Activated T-cell treated with anti-CD3 and anti-CD28 coated beads, Interleukin-2, amount 50 U/mL, for 72 hours (primary cell): Measurements from ENCODE around the gene ARHGEF10L. TPM values are rescaled to one million over a fixed set of nuclear protein-coding genes. Genes with fewer than 3 reads are reported as not detected.

Experiments used
- ATAC-seq, 2 donors: fragments of 150-1000 bp; cut with Tn5 transposase; replicated peaks in 1 of 2; 2 replicates each; pipeline ENCODE4 v1.10.0; 2021; ENCODE audit warnings: moderate library complexity in 2 of 2, mild to moderate bottlenecking in 1 of 2
- DNase-seq, 2 donors: peaks; one replicate each; pipeline ENCODE4 v3.0.0; 2021 to 2022; ENCODE audit warnings: mixed read lengths in 1 of 2
- H3K27ac Mint-ChIP-seq: one replicate; pipeline ENCODE4 v1.8.0; 2022; ENCODE audit warnings: mild to moderate bottlenecking, moderate library complexity, mixed read lengths
- H3K27me3 Mint-ChIP-seq: one replicate; pipeline ENCODE4 v1.8.0; 2022; ENCODE audit warnings: low read depth, mixed read lengths
- H3K36me3 Mint-ChIP-seq, 2 donors: one replicate each; pipeline ENCODE4 v1.8.0; 2022; ENCODE audit warnings: mixed read lengths in 2 of 2, mild to moderate bottlenecking in 1 of 2; ENCODE audit not compliant: insufficient read depth in 2 of 2
- H3K4me1 Mint-ChIP-seq: one replicate; pipeline ENCODE4 v1.8.0; 2022; ENCODE audit warnings: low read depth, mixed read lengths
- H3K4me3 Mint-ChIP-seq, 2 donors: one replicate each; pipeline ENCODE4 v1.8.0; 2022; ENCODE audit warnings: mild to moderate bottlenecking in 2 of 2, mixed read lengths in 2 of 2, moderate library complexity in 2 of 2
- H3K9me3 Mint-ChIP-seq, 2 donors: one replicate each; pipeline ENCODE4 v1.8.0; 2022; ENCODE audit warnings: mixed read lengths in 2 of 2
- total RNA-seq, 2 donors: library from RNA; stranded (reverse); gene quantifications; one replicate each; pipeline ENCODE4 v1.2.3, GENCODE V29; 2022

The ARHGEF10L gene
- total RNA-seq, 2 donors from 2014 or later, result not detected

- H3K4me1 Mint-ChIP-seq, result no peaks in the 10 kb centered on the region
- no peak overlapping the region for H3K27ac Mint-ChIP-seq
- H3K36me3 Mint-ChIP-seq, result no peaks in the 10 kb centered on the region
- no peaks in the 10 kb centered on the region for H3K9me3 Mint-ChIP-seq
- ATAC-seq, result no peak
- H3K4me3 Mint-ChIP-seq, result no peak overlapping the region
- DNase-seq, result no peak
- H3K27me3 Mint-ChIP-seq, result no peaks in the 10 kb centered on the region
Observed at GRCh38 chr1:17630048-17630830, 90.7 kb downstream of the ARHGEF10L start.

DNA sequence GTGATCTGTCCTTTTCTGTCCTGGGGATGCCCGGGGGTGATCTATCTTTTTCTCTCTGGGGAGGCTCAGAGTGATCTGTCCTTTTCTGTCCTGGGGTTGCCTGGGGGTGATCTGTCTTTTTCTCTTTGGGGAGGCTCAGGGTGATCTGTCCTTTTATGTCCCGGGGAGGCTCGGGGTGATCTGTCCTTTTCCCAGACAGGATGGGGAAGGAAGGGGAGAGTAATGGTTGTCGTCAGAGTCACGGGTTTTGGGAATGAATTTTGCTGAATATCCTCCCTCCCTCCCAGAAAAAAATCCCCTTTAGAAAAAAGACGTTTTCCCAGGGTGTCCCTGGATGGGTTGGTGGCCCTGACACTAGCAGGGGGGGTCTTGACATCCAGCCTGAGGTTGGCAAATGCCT is 91.5 kb downstream of the ARHGEF10L start:
- no peak overlapping the region for H3K27ac Mint-ChIP-seq
- no peaks in the 10 kb centered on the region for H3K4me1 Mint-ChIP-seq
- no peak overlapping the region for H3K4me3 Mint-ChIP-seq
- no peaks in the 10 kb centered on the region for H3K36me3 Mint-ChIP-seq
- H3K27me3 Mint-ChIP-seq, result no peaks in the 10 kb centered on the region
- no peak for ATAC-seq
- H3K9me3 Mint-ChIP-seq, result no peaks in the 10 kb centered on the region
- no peak for DNase-seq

- no peaks in the 10 kb centered on the region for H3K4me1 Mint-ChIP-seq
- H3K27ac Mint-ChIP-seq, result no peak overlapping the region
- H3K27me3 Mint-ChIP-seq, result no peaks in the 10 kb centered on the region
- no peak for ATAC-seq
- DNase-seq, result no peak
- H3K4me3 Mint-ChIP-seq, result no peak overlapping the region
- no peaks in the 10 kb centered on the region for H3K9me3 Mint-ChIP-seq
- no peaks in the 10 kb centered on the region for H3K36me3 Mint-ChIP-seq
Observed at GRCh38 chr1:17631410-17631809, 91.9 kb downstream of the ARHGEF10L start.

- no peak for DNase-seq
- Mint-ChIP-seq H3K27ac (no peak overlapping the region), H3K36me3 (no peaks in the 10 kb centered on the region), H3K4me1 (no peaks in the 10 kb centered on the region), H3K9me3 (no peaks in the 10 kb centered on the region), H3K4me3 (no peak overlapping the region), H3K27me3 (no peaks in the 10 kb centered on the region)
- ATAC-seq, result no peak
Observed at GRCh38 chr1:17632106-17632505, 92.6 kb downstream of the ARHGEF10L start.

GRCh38 chr1:17632541-17633184 is 93.2 kb downstream of the ARHGEF10L start:
- Mint-ChIP-seq H3K27me3 (no peaks in the 10 kb centered on the region), H3K27ac (no peak overlapping the region), H3K36me3 (no peaks in the 10 kb centered on the region), H3K4me3 (no peak overlapping the region), H3K4me1 (no peaks in the 10 kb centered on the region), H3K9me3 (no peaks in the 10 kb centered on the region)
- DNase-seq, result no peak
- ATAC-seq, result no peak

DNA sequence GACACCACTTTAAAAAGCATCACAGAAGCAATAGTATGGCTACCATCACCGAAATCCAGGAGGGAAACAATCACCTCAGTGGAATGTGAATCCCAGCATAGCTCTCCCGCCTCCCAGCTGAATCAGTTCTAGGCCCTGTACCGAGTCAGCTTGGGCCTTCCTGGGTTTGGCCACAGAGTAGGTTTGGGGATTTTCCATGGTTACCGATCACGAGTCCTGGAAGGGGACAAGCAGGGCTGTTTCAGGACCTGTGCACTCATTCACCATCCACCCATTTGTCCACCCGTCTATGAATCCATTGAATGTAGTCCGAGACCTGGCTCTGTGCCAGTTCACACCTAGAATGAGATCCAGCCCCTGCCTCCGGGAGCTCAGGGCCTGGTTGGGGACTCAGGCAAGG is 94.2 kb downstream of the ARHGEF10L start:
- DNase-seq, result no peak
- H3K36me3 Mint-ChIP-seq, result no peaks in the 10 kb centered on the region

DNA sequence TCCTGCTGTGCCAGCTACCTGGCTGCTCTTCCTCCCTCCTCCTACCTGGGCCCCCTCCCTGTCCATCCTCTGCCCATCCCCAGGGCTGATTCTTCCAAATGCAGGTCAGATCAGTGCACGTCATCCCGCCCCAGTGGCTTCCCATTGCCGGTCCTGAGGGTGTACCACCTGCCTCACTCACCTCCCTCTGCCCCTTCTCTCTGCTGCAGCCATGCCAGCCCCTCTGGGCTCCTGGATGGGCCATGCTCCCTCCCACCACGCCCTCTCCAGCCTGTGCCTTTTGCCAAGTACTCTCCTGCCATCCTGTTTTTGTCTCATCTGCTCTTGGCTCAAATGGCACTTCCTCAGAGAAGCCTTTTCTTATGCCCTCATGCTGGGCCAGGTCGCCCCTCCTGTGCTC is 95.8 kb downstream of the ARHGEF10L start:
- no peak for DNase-seq
- Mint-ChIP-seq H3K4me3 (no peak overlapping the region), H3K36me3 (no peaks in the 10 kb centered on the region), H3K27ac (no peak overlapping the region), H3K27me3 (no peaks in the 10 kb centered on the region), H3K4me1 (no peaks in the 10 kb centered on the region), H3K9me3 (no peaks in the 10 kb centered on the region)
- no peak for ATAC-seq

More for the DNA sequence above, 94.2 kb downstream of the ARHGEF10L start:
- Mint-ChIP-seq H3K27me3 (no peaks in the 10 kb centered on the region), H3K4me3 (no peak overlapping the region), H3K27ac (no peak overlapping the region), H3K4me1 (no peaks in the 10 kb centered on the region), H3K9me3 (no peaks in the 10 kb centered on the region)
- no peak for ATAC-seq

GRCh38 chr1:17635811-17636210 is 96.3 kb downstream of the ARHGEF10L start:
- Mint-ChIP-seq H3K4me3 (no peak overlapping the region), H3K27ac (no peak overlapping the region), H3K36me3 (no peaks in the 10 kb centered on the region), H3K4me1 (no peaks in the 10 kb centered on the region), H3K27me3 (no peaks in the 10 kb centered on the region), H3K9me3 (no peaks in the 10 kb centered on the region)
- ATAC-seq, result no peak
- no peak for DNase-seq

- Mint-ChIP-seq H3K36me3 (no peaks in the 10 kb centered on the region), H3K27ac (no peak overlapping the region), H3K4me3 (no peak overlapping the region), H3K9me3 (no peaks in the 10 kb centered on the region), H3K4me1 (no peaks in the 10 kb centered on the region), H3K27me3 (no peaks in the 10 kb centered on the region)
- no peak for DNase-seq
- no peak for ATAC-seq
Observed at GRCh38 chr1:17636612-17637011, 97.1 kb downstream of the ARHGEF10L start.

DNA sequence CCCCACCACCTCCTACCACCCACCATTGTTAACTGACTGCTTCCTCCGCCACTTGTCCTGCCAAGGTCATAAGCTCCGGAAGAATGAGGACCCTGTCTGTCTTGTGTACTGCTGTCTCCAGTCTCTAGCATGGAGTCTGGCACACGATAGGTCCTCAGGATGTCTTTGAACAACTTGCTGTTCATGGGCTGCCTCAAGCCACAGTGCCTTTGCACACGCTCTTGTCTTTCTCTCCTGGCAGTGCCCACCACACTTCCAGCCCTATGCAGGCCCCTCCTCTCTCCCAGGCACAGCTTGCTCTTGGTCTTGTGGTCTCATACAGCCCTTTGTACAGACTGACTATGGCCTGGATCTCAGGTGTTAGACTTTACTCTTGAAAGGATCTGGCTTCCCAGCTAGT is 97.6 kb downstream of the ARHGEF10L start:
- no peak overlapping the region for H3K27ac Mint-ChIP-seq
- H3K36me3 Mint-ChIP-seq, result no peaks in the 10 kb centered on the region
- H3K9me3 Mint-ChIP-seq, result no peaks in the 10 kb centered on the region
- H3K27me3 Mint-ChIP-seq, result no peaks in the 10 kb centered on the region
- H3K4me1 Mint-ChIP-seq, result no peaks in the 10 kb centered on the region
- ATAC-seq (no peak), DNase-seq (no peak)
- H3K4me3 Mint-ChIP-seq, result no peak overlapping the region

DNA sequence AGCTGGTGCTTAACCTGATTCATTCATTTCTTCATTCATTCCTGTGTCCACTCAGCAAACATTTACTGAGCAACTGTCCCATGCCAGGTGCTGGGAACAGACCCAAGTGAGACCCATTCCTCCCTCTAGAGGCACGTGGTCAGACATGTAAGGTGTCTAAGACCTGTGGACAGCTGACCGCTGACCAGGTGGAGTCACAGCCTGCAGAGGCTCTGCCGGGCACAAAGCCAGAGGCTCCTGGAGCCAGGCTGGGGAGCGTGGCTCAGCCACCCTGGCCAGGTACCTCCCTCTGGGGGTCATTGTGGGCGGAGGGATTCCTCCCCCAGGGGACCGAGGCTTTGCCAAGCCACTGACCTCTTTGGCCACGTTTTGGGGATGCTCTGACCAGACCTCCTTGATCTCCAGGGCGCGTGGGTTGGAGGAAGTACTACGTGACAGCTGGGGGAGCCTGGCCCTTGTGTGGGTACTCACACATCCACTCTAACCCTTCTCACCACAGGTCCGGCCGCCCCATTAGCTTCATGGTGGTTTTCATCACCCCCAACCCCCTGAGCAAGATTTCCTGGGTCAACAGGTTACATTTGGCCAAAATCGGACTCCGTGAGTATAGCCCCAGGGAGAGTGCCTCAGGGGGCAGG is 100.3 kb downstream of the ARHGEF10L start:
- Mint-ChIP-seq H3K27ac (no peak overlapping the region), H3K4me1 (no peaks in the 10 kb centered on the region), H3K9me3 (no peaks in the 10 kb centered on the region), H3K4me3 (no peak overlapping the region), H3K27me3 (no peaks in the 10 kb centered on the region), H3K36me3 (no peaks in the 10 kb centered on the region)
- DNase-seq (no peak), ATAC-seq (no peak)

DNA sequence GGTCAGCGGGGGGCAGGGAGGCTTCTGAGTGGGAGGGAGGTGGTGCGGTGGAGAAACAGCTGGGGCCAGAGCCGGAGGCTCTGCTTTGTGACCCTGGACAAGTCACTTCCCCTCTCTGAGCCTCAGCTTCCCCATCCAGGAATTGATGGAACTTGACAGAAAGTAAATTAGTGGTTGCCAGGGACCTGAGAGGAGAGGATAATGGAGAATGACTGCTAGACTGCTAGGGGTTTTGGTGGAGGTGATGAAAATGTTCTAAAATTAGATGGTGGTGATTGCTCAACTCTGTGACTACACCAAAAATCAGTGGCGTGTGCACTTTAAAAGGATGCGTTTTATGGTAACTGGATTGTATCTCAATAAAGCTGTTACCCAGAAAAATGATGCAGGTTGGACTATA is 100.9 kb downstream of the ARHGEF10L start:
- H3K9me3 Mint-ChIP-seq, result no peaks in the 10 kb centered on the region
- no peaks in the 10 kb centered on the region for H3K27me3 Mint-ChIP-seq
- no peak for DNase-seq
- H3K4me3 Mint-ChIP-seq, result no peak overlapping the region
- no peaks in the 10 kb centered on the region for H3K36me3 Mint-ChIP-seq
- no peak for ATAC-seq
- H3K27ac Mint-ChIP-seq, result no peak overlapping the region
- no peaks in the 10 kb centered on the region for H3K4me1 Mint-ChIP-seq

- no peaks in the 10 kb centered on the region for H3K36me3 Mint-ChIP-seq
- H3K9me3 Mint-ChIP-seq, result no peaks in the 10 kb centered on the region
- H3K4me3 Mint-ChIP-seq, result no peak overlapping the region
- H3K27ac Mint-ChIP-seq, result no peak overlapping the region
- no peaks in the 10 kb centered on the region for H3K27me3 Mint-ChIP-seq
- no peaks in the 10 kb centered on the region for H3K4me1 Mint-ChIP-seq
- no peak for DNase-seq
- no peak for ATAC-seq
Observed at GRCh38 chr1:17640975-17641374, 101.5 kb downstream of the ARHGEF10L start.
